GM19397 (cell line): ENCODE measurements around the gene CUBN.

Source experiments
- ATAC-seq: cut with Tn5 transposase; IDR thresholded peaks from one replicate; pipeline ENCODE4 v1.9.1; 2021; ENCODE audit warnings: mild to moderate bottlenecking, moderate library complexity; ENCODE audit not compliant: unreplicated experiment

Gene CUBN

DNA sequence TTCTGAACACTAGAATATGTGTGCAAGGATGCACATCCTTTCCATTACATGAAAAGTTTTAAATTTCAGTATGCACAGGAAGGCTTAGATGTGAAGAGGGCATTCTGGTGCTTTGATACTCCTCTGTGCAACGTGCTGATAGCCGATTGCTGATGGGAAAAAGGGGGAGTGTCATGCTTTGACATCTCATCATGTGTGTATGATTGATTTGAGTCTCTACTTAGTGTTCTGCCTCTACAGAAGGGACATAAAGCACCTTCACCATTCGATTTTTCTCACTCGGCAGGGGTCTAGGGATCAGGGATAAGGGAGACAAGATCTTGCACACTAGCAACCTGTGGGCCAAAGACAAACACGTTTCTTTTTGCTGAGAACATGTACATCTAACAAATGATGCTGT, 197.7 kb downstream of the CUBN start:
- no peak for ATAC-seq

DNA sequence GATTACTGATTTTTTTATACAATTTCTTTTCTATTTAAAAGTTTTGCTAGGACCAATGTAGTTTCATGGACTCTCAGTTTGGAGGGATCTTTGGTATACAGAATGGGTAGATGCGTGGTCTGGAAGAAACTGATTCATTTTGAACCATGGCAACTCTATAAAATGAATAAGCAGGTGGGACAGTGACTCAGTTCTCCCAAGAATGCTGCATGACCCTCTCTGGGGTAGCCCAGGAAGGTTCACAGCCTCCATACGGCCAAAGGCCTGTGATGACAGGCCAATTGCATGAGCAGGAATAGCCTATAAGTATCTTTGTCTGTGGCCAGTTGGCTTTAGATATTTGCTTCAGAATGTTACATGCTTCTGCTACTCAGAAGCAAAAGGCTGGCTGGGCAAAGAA, 199.1 kb downstream of the CUBN start:
- no peak for ATAC-seq

DNA sequence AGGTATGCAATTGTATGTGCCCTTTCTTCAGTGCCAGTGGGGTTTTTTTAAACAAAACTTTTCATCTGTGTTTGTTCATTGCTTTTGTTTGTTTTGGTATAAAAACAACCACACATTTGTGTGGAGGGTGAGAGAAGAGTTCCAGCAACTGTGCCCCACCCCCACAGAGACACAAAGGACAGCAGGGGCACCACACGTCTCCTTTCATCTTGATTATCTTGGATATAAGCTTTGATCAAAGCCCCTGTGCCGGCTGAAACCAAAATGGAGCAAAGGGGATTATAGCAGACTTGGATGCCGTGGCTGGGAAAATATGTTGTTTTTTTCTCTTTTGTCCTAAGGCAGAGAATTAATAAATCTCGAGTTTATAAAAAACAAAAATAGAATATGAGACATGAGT, 200.5 kb downstream of the CUBN start:
- no peak for ATAC-seq

DNA sequence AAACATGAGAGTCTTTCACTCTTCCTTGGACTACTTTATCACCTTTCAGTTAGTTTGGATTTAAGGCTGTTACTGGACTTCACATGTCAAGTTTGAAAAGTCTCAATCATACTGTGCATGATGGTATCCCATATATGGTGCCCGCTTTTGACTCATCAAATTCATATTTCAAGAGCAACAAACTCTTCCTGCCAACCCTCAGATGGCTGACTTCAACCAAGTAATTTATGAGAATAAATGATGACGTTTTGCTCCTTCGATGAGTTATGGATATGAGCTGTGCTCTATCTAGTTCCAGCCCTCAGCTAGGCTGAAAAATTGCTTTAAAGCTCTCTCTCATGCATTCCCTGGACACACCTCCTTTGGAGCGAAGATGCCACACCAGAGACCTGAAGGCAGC, 202.1 kb downstream of the CUBN start:
- ATAC-seq, result no peak

DNA sequence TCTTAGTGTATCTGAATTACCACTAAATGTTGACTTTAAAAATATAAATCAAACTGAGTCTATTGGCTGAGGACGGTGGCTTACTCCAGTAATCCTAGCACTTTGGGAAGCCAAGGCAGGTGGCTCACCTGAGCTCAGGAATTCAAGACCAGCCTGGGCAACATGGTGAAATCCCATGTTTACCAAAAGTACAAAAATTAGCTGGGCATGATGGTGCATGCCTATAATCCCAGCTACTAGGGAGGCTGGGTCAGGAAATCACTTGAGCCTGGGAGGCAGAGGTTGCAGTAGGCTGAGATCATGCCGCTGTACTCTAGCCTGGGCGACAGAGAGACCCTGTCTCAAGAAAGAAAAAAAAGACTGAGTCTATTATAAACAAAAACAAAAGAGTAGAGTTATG, 205.9 kb downstream of the CUBN start:
- ATAC-seq, result no peak

DNA sequence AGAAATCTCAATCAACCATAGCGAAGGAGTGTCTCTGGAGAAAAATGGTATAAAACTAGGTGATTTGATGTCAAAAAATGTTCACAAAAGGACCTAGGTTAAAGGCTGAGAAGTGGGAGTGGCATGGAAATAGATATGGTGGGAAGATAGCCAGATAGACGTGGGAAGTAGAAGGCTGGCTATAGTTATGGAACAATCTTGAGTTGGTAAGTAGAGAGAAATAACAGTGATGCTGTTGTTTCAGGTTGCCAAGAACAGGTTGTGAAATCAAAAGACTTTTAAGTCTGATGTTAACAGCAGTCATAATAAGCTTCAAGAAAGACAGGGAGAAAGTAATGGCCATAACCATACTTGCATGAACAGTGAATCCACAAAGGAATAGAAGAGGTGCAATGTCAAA, 206.3 kb downstream of the CUBN start:
- no peak for ATAC-seq

DNA sequence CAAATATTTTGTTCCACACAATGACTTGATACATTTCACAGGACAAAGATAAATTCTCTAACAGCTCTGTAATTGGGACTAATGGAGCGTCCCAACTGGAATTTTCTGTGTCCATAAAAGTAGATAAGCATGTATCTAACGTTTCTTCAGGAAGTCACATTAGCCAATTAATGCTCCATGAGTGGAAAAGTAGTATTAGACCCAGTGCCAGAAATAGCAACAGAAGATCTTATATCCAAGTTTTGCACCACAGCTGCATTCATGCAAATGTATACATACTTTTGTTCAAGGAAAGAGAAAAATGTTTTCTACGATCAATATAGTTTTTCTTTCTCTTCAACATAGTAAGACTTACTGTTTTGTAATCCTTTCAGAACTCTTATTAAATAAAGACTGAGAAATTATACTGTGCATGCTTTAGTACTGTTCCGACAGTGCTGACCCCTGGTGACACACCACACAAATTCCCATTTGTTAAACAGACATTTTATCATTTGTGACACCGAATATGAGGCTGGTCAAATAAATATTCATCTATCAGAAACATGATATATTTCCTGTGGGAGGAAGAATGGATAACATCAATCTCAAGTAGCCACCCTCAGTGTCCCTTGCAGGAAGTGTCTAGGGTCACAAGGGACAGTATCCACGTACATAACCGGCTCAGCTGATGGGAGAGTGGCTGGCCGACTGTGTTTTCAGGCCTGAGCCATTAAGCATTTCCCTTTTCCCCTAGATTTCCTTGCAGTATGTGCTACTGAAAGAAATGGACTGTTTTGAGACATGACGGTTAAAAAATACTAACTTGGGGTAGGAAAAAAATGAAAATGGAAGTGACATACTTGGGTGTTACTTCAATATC, 210.3 kb downstream of the CUBN start:
- ATAC-seq, result no peak

DNA sequence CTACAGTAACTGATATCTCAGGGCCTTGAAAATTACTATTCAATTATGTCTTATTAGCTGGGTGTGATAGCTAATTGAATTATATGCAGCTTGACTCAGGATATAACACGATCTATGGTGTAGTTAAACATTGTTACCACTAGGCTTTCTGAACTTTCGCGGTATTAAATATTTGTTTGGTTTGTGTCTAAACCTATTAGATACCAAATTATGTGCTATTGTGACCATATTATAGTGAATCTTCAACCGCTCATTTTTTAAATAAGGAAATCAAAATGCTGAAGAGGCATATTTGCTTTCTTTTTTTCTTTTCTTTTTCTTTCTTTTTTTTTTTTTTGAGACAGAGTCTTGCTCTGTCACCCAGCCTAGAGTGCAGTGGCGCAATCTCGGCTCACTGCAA, 213.1 kb downstream of the CUBN start:
- no peak for ATAC-seq

DNA sequence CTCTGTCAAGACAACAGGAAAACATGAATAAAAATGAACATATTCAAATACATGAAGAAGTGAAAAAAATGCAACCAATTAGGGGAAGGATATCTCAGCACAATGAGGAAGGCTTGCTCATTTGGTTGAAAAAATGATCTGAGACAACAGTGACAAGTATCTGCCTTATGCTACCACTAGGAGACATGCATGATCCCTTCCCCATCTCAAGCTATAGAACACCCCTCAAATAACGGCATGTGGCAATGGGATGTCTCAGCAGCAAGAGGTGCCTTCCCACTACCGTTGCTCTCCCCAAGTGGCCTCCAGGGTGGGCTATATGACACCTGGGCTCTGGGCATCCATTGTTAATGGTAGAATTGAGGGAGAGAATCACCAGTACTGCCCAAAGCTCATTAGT, 214.3 kb downstream of the CUBN start:
- ATAC-seq, result no peak

DNA sequence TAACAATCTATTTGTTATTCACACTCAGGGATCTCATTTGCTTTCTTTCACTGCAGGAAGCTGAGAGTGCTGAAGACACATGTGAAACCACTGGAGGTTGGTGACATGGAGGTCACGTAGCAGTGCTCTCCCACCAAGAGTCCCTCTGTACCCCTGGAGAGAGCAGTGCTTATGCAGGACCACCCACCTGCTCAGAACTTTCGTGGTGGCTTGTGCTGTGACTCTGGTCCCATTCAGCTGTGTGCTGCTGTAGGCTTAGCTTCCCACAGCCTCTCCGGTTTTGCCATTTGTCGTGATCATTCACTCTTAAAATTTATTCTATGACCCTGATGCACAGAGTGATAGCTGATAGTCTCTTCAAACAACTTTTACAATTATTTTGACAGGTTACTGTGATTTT, 216.3 kb downstream of the CUBN start:
- ATAC-seq, result no peak

DNA sequence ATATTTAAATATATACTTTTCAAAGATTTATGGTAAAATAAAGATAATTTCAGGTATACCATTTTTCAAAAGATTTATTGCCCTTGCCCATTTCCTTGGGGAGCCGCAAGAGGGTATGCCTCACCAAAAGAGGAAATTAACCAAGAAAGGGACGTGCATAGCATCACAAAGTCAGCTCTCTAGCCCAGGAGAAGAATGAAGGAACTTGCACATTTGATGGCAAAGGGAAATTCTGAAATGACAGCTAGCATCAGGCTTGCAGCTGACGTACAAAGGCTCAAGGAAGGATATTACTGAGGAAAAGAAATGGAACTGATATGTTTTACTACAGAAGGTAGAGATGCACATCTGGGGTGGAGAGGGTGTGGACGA, 218.8 kb downstream of the CUBN start:
- no peak for ATAC-seq

DNA sequence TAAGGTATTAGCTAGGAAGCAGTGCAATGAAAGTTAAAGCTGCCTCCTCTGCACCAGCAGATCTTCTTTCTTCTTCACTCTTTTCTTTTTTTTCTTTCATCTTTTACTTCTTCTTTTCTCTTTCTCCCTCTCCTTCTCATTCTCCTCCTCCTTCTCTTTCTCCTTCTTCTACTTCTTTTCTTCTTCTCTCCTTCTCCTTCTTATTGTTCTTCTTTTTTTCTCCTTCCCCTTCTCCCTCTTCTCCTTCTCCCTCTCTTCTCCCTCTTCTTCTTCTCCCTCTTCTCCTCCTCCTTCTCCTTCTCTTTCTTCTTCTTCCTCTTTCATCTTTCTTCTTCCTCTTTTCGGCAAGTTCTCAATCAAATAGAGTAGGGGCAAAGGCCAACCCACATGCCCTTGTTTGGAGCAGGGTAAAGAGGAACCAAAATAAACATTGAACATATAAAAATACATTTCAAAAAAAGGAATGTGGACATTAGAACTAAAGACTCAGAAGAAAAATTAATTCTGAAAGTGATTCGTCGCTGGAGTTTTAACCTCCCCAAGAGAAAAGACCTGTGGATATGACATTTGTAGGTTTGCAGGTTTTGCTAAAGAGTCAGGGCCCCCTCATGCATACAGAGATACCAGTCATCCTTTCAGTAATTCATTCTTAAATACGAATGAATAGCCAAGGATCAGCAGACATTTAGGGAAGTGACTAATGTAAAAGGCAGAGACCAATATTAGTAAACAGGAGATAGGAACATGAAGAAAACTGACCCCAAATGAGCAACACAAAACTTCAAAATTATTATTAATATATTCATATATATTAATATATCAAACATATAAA, 219.4 kb downstream of the CUBN start:
- ATAC-seq, result no peak

DNA sequence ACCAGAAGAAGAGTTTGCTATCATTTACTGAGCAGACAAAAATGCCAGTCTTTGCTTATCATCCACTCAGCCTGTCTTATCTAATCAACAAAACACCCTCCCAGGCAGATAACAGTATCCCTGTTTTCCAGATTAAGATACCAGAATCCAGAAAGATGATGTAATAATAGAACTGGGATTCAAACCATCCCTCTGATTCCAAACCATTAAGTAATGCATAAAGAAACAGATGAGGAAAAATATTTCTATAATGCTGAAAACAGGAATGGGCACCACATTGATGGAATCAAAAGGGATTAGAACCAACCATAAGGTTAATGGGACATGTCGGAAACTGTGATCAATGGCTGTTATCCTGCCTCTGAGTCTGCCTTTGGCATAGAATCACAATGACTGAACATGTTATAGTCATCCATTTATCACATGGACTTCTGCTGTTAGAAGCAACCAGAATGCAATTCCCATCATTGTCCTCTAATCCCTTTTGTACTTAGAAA, 220.3 kb downstream of the CUBN start:
- ATAC-seq, result no peak

DNA sequence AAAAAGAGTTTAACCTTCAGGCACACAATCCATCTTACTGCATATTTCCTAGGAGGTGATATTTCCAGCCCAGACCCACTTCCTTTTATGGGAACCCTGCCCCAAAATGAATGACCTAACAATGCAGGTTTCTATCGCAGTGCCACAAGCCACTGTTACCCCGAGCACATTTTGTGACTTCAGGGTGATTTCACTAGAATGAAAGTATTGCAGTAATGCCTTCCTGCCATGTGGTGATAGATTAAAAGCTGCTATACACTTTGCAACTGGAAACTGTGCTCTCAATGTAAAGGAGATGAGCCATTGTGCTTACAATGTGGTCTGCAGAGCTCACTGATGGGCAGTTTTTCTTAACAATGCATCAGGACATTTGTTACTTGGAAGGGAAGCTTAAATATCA, 221.9 kb downstream of the CUBN start:
- no peak for ATAC-seq

DNA sequence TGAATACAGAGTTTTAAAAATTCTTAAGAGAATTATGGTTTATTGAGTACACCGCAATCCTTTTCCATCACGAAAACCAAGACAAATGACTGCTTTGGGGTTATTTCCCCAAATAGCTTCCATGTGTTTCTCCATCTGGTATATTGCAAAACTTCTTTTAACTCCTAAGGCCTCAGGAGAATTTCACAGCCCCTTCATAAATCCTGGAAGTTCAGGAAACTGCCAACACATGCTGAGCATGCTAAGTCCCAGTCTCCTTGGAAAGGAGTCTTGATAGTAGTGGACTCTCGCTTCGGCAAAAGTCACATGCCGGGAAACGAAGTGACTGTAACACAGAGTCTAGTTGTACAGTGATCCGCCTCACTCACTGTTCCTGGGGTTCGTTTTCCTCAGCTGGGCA, 224.3 kb downstream of the CUBN start:
- no peak for ATAC-seq

DNA sequence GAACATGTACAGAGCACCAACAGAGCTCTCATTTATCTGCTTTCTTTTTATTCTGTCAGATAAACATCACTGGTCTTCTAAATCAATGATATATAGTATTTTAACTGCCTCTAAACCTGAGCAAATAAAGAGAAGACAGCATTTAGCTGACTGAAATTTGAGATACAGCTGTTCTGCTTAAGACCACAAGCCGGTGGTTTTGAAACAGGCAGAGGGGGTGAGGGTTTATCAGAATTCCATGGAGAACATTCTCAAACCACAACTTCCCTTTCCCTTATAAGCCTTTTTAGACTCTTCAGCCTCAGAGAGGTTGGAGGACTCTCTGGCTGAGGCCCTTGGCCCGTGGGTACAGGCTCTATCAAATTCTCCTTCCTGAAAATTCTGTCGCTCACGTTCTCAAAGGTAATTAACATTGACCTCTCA, 225.0 kb downstream of the CUBN start:
- ATAC-seq, result no peak

DNA sequence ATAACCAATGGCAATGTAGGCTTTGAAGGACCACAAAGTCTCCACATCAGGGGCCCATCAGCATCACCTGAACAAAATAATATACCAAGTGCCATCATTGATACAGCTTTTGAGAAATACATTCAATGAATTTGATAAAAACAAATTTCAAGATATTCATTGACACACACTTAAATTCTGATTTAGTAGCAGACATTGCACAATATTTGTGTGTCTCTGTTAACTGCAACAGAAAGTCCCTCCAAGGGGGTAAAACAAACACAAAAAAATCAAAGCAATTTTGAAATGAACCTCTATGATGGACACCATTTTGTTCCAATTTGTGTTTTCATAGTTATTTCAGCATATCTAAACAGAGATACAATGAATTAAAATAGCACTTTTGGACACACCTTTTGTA, 225.6 kb downstream of the CUBN start:
- ATAC-seq, result no peak

DNA sequence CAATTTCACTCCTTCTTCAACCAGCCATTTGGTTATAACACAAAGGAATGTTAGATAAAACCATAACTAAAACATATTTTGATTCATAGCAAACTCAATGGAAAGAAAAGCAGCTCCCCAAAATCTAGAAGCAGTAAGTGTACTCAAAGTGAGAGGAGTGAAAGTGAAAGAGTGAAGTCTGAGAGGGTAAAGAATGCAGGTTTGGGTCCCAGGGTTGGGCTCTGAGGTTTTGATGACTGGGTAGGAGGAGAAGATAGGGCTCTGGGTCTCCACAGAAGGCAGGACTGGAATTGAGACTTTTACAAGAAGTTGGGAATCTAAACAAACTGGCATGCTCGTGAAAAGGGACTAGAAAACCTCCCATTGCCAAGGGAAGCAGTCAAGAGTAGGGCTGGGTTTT, 227.0 kb downstream of the CUBN start:
- no peak for ATAC-seq

DNA sequence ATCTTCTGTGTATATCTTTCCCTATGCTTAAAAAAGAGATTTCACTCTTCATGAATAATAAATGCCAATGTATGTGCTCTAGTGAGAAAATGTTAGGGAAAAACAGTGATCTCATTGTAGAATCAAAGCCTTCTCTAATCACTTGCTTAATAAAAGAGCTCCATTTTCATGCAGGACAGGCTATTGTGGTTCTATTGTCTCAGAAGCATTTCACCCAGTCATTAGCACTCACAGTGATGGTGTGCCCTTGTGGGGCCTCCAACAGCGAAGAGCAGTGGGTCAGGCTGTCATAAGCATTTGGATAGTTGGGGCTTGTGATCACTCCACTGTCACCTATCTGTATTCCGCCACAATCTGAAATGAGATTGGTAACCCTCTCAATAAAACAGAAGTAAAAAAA, 228.5 kb downstream of the CUBN start:
- ATAC-seq, result no peak

DNA sequence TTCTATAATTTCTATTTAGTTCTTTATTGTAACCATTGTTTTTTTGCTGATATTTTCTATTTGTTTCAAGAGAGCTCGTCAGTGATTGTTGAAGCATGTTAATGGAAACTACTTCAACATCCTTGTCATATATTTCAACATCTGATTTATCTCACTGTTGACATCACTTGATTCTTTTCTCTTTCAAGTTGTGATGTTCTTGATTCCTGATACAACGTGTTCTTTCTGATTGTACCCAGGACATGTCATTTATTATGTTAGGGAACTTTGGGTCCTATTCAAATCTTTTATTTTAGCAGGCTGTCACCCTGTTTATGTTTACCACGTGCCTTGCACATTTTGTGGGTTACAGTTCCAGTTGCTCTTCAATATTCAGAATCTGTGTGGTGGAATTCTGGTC, 232.6 kb downstream of the CUBN start:
- ATAC-seq, result no peak

DNA sequence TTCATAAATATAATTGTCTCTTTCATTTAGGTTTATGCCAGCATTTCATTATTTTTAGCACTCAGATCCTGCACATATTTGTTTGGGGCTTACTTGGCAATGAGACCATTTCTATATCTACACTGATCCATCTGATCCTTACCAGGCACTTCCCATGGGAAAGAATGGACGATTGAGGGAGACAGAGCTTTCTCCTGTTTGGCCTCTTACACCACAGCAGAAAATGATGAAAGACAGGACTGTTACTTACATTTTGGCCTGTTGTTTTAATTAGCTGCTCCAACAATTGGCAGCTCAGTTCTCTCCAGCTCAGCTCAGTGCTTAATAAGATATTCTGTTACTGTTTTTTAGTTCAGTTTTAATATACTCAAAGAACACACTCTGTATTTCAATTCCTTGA, 234.8 kb downstream of the CUBN start:
- ATAC-seq, result no peak

DNA sequence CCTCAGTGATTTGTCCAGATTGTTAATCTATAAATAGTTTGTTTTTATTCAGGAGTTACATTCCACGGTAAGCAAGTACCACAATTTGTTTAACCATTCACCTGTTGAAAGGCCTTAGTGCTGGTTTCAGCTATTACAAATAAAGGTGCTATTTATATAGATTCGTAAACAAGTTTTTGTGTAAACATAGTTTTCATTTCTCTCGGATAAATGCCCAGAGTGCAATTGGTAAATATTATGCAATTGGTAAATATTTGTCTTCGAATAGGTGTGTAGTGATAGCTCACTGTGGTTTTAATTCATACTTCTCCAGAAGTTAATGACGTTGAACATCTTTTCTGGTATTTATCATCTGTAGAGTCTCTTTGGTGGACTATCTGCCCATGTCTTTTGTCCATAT, 235.9 kb downstream of the CUBN start:
- no peak for ATAC-seq
